KG1 (cell line): ENCODE results near the gene CHAF1A.

Experiments used
- DNase-seq: peaks from one replicate; lab custom pipeline; 2025; lab: John Stamatoyannopoulos, UW

The CHAF1A gene

GRCh38 chr19:4442819-4443146 lies 40.3 kb downstream of the CHAF1A start:
- DNase-seq, result no peak

GRCh38 chr19:4443188-4443587 lies 40.7 kb downstream of the CHAF1A start:
- no peak for DNase-seq

GRCh38 chr19:4443966-4444764 lies 41.7 kb downstream of the CHAF1A start:
- no peak for DNase-seq

GRCh38 chr19:4444765-4445741 lies 42.6 kb downstream of the CHAF1A start:
- no peak for DNase-seq

GRCh38 chr19:4445963-4446703 lies 43.7 kb downstream of the CHAF1A start:
- DNase-seq, result no peak

- no peak for DNase-seq
Observed at GRCh38 chr19:4446704-4447200, 44.3 kb downstream of the CHAF1A start.

GRCh38 chr19:4447327-4448146 lies 45.1 kb downstream of the CHAF1A start:
- DNase-seq, result no peak

GRCh38 chr19:4448147-4448985 lies 45.9 kb downstream of the CHAF1A start:
- DNase-seq, result no peak

GRCh38 chr19:4449022-4449638 lies 46.7 kb downstream of the CHAF1A start:
- no peak for DNase-seq

- DNase-seq, result no peak
Observed at GRCh38 chr19:4449639-4450028, 47.2 kb downstream of the CHAF1A start.

- DNase-seq, result no peak
Observed at GRCh38 chr19:4452230-4452990, 50.0 kb downstream of the CHAF1A start.

GRCh38 chr19:4453232-4454179 lies 51.1 kb downstream of the CHAF1A start:
- no peak for DNase-seq

- DNase-seq, result no peak
Observed at GRCh38 chr19:4454747-4455718, 52.6 kb downstream of the CHAF1A start.

GRCh38 chr19:4455719-4456475 lies 53.5 kb downstream of the CHAF1A start:
- no peak for DNase-seq

GRCh38 chr19:4456476-4456842 lies 54.0 kb downstream of the CHAF1A start:
- no peak for DNase-seq
